Esophagus squamous epithelium (tissue), 5 donors: ENCODE measurements around the gene PPP1R7. TPM values are rescaled to one million over a fixed set of nuclear protein-coding genes. Genes with fewer than 3 reads are reported as not detected.

Experiments used
- DNase-seq: peaks from one replicate; lab custom pipeline; 2025; lab: John Stamatoyannopoulos, UW
- H3K27ac ChIP-seq, 4 donors: fragments of 200-600 bp; sonication (generic); one replicate each; pipeline ENCODE4 v1.5.1; 2016 to 2019; ENCODE audit warnings: mild to moderate bottlenecking in 1 of 4
- H3K27me3 ChIP-seq, 4 donors: fragments of 200-600 bp; sonication (generic); 1 replicate in 3 of 4; 2 replicates in 1 of 4; pipeline versions ENCODE4 v1.5.1 to v1.6.0; 2017 to 2021; ENCODE audit warnings: antibody characterized with exemption in 1 of 4
- H3K36me3 ChIP-seq, 3 donors: fragments of 200-600 bp; sonication (generic); one replicate each; pipeline ENCODE4 v1.5.1; 2016 to 2019
- H3K4me1 ChIP-seq, 3 donors: fragments of 200-600 bp; sonication (generic); one replicate each; pipeline ENCODE4 v1.5.1; 2017 to 2019
- H3K4me3 ChIP-seq, 4 donors: fragments of 200-600 bp; sonication (generic); 1 replicate in 3 of 4; 2 replicates in 1 of 4; pipeline ENCODE4 v1.5.1; 2016 to 2019; ENCODE audit warnings: mild to moderate bottlenecking in 2 of 4, moderate library complexity in 1 of 4
- H3K9me3 ChIP-seq, 3 donors: fragments of 200-600 bp; sonication (generic); one replicate each; pipeline ENCODE4 v1.5.1; 2016 to 2019
- POLR2A ChIP-seq, 4 donors: fragments of 450-650 bp; IDR thresholded peaks; one replicate each; pipeline ENCODE4 v1.6.1; 2017; ENCODE audit warnings: antibody characterized with exemption in 4 of 4, mild to moderate bottlenecking in 4 of 4, moderate library complexity in 3 of 4
- WGBS, 2 donors: methylation state at CpG; one replicate each; pipeline ENCODE4 v1.1.5; 2018; 5-methylcytosine and 5-hydroxymethylcytosine counted together
- intact Hi-C: fragments of 100-400 bp; cut with DNase I; formaldehyde crosslinking; loops from one replicate; pipeline ENCODE4 v1.15.0; 2022
- total RNA-seq, 4 donors: library from RNA; depleted of rRNA; stranded (reverse); fragments of >200 nt; gene quantifications; one replicate each; pipeline ENCODE4 v1.1.0, GENCODE V29; 2016
- TF ChIP-seq, protein P1 (sequence below), 6 experiments: fragments of 450-650 bp in 4 of 6; fragments of 200-600 bp in 2 of 6; sonication (generic) in 2 of 6; IDR thresholded peaks; one replicate each; pipeline ENCODE4 v1.5.1; 2016 to 2019; ENCODE audit warnings: antibody characterized with exemption in 6 of 6, mild to moderate bottlenecking in 4 of 6, moderate library complexity in 4 of 6
- donor health status: DM: yes; HTN: yes; CAD: no.

PPP1R7 gene
- total RNA-seq, 4 donors from 2014 or later = 53.5 to 108 (median 63.3) TPM

GRCh38 chr2:241155936-241156335, 5.7 kb downstream of the PPP1R7 start:
- H3K27me3 ChIP-seq = no peaks in the 10 kb centered on the region
- peaks cover 10 to 13% (median 13%) of the 10 kb centered on the region in 3 donors for H3K4me1 ChIP-seq
- no peaks in the 10 kb centered on the region for H3K9me3 ChIP-seq
- 40 to 60% methylated on average over 1 of the region's 1 CpG for WGBS, 2 donors
- no peak overlapping the region for H3K4me3 ChIP-seq
- TF ChIP-seq, protein P1, sequence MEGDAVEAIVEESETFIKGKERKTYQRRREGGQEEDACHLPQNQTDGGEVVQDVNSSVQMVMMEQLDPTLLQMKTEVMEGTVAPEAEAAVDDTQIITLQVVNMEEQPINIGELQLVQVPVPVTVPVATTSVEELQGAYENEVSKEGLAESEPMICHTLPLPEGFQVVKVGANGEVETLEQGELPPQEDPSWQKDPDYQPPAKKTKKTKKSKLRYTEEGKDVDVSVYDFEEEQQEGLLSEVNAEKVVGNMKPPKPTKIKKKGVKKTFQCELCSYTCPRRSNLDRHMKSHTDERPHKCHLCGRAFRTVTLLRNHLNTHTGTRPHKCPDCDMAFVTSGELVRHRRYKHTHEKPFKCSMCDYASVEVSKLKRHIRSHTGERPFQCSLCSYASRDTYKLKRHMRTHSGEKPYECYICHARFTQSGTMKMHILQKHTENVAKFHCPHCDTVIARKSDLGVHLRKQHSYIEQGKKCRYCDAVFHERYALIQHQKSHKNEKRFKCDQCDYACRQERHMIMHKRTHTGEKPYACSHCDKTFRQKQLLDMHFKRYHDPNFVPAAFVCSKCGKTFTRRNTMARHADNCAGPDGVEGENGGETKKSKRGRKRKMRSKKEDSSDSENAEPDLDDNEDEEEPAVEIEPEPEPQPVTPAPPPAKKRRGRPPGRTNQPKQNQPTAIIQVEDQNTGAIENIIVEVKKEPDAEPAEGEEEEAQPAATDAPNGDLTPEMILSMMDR (IDR thresholded peaks at IDR 0.05) = no peak
- no peak for TF ChIP-seq POLR2A (IDR thresholded peaks at IDR 0.05)
- no peak for DNase-seq
- no peak overlapping the region for H3K27ac ChIP-seq
- peaks cover 8 to 80% (median 14%) of the 10 kb centered on the region in 3 donors for H3K36me3 ChIP-seq
- intact Hi-C loops = no loop called here

DNA sequence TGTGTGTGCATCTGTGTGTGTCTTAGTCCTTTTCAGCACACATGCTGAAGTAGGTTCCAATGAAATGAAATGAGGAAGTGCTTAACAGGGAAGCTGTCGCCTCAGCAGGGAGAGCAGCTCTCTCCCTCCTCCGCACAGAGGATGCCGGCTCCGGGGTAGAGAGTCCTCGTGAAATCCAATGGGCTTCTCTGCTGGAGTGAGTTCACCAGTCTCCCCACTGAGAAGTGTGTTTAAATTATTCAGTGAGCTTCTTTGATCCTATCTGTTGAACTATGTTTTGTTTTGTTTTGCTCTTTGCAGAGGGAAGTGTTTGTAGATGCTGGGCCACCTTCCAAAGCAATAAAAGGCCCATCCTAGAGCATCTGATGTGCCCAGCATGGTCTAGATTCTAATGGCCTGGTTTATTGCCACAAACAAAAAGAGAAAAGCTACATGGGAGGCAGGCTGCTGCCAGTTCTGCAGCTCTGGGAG, 6.7 kb downstream of the PPP1R7 start:
- Histone ChIP-seq H3K36me3 (peaks cover 8 to 88% (median 14%) of the 10 kb centered on the region in 3 donors), H3K27ac (no peak overlapping the region), H3K4me1 (peaks cover 0 to 11% (median 2%) of the 10 kb centered on the region in 3 donors), H3K4me3 (no peak overlapping the region), H3K9me3 (no peaks in the 10 kb centered on the region), H3K27me3 (no peaks in the 10 kb centered on the region)
- intact Hi-C loops = no loop called here
- TF ChIP-seq, protein P1 (IDR thresholded peaks at IDR 0.05) = no peak
- TF ChIP-seq POLR2A (IDR thresholded peaks at IDR 0.05) = no peak
- 61 to 66% methylated on average over 5 of the region's 5 CpGs for WGBS, 2 donors
- DNase-seq = no peak

DNA sequence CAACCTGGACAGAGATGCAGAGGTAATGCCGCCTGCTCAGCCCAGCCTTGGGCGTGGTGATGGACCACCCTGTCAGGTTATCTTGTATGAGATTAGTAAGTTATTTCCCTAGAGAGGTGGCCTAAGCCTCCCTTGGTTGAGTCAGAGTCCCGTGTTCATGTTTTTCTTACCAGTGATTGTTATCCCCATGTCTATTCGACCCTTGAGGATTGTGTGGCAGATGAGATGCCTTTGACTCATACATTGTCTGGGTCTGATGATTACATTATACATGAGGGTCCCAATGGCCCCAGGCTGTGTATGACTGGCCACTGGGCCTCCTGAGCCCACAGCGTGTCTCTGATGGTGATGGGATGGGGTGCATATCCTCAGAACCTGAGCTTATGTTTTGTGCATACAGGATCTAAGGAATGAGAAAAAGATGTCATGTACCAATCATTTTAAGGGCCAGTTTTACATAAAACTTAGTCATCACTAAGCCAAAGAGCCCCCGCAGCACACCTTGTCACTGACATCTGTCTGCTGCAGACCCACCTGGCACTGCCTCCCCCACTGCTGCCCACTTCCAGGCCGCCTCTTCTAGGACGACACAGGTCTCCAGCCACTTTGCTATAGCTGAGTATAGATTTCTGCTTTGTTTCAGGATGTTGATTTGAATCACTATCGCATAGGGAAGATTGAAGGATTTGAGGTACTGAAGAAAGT, 7.7 kb downstream of the PPP1R7 start:
- DNase-seq = no peak
- no peak overlapping the region for H3K4me3 ChIP-seq
- peaks cover 0 to 17% (median 2%) of the 10 kb centered on the region in 3 donors for H3K4me1 ChIP-seq
- peaks cover 8 to 95% (median 14%) of the 10 kb centered on the region in 3 donors for H3K36me3 ChIP-seq
- WGBS, 2 donors = 81 to 93% methylated on average over 8 to 9 of the region's 9 CpGs
- H3K27me3 ChIP-seq = no peaks in the 10 kb centered on the region
- TF ChIP-seq, protein P1 (IDR thresholded peaks at IDR 0.05) = no peak
- TF ChIP-seq POLR2A (IDR thresholded peaks at IDR 0.05) = no peak
- intact Hi-C loops = no loop called here
- H3K27ac ChIP-seq = no peak overlapping the region
- H3K9me3 ChIP-seq = no peaks in the 10 kb centered on the region

DNA sequence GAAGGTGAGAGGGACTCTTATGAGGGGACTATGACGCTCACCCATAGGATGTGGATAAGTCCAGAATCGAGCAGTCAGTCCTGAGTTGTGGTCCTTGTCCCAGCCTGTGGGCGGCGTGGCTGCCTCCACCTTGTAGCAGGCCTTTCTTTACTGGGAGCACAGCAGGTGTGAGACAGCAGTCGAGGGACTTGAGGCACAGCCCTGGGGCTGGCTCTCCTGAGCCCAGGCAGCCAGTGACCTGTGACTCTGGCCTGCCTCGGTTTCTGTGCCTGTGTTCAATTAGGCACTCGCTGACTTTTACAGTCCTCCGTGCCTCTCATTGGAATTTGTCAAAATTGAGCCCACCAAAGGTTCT, 8.3 kb downstream of the PPP1R7 start:
- Histone ChIP-seq H3K27me3 (no peaks in the 10 kb centered on the region), H3K36me3 (peaks cover 11 to 95% (median 14%) of the 10 kb centered on the region in 3 donors), H3K4me1 (peaks cover 0 to 17% (median 2%) of the 10 kb centered on the region in 3 donors), H3K27ac (no peak overlapping the region), H3K9me3 (no peaks in the 10 kb centered on the region), H3K4me3 (no peak overlapping the region)
- TF ChIP-seq POLR2A (IDR thresholded peaks at IDR 0.05) = no peak
- TF ChIP-seq, protein P1 (IDR thresholded peaks at IDR 0.05) = no peak
- WGBS, 2 donors = 88% methylated on average over 8 of the region's 8 CpGs
- intact Hi-C loops = no loop called here
- no peak for DNase-seq

GRCh38 chr2:241159116-241159515, 8.8 kb downstream of the PPP1R7 start:
- TF ChIP-seq POLR2A (IDR thresholded peaks at IDR 0.05) = no peak
- TF ChIP-seq, protein P1 (IDR thresholded peaks at IDR 0.05) = no peak
- Histone ChIP-seq H3K27me3 (no peaks in the 10 kb centered on the region), H3K9me3 (no peaks in the 10 kb centered on the region), H3K4me3 (no peak overlapping the region), H3K4me1 (peaks cover 0 to 17% (median 2%) of the 10 kb centered on the region in 3 donors), H3K27ac (no peak overlapping the region), H3K36me3 (peaks cover 15 to 95% (median 15%) of the 10 kb centered on the region in 3 donors)
- WGBS, 2 donors = 83 to 96% methylated on average over 1 to 5 of the region's 5 CpGs
- DNase-seq = no peak
- intact Hi-C loops = no loop called here
